ENCODE measurements around the gene MYO1D. TPM values are rescaled to one million over a fixed set of nuclear protein-coding genes. Genes with fewer than 3 reads are reported as not detected.

Gene MYO1D
- total RNA-seq, 1 donor from 2014 or later = 12.9 TPM

DNA sequence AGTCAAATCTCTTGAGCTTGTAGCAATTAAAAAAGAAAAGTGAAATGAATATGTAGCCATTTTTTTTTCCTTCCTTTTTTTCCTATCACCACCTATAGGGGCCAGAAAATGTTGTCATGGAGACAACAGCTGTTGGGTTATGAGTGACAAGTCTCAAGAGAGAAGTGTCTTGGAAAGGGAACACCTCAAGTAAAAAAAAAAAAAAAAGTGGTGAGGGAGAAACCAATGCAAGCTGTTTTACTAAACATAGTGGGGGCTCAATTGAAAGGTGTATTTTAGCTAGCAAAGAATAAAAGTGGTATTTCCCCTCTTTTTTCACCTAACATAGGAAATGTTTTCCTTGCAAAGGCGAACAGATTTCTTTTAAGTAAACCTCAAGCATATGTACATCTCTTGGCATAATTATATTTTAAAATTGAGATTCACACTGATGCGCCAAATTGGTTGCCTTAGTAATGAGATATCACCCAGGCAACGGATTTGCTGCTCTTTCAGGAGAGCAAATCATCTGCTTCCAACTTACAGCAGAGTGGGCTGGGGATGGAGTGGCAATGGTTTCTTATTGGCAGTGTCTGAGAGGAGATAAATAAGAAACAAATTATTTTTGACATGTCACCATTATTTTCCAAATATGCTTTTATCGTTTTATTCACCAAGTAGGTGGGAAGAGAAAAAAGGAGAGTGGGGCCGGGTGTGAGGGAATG is 183.6 kb downstream of the MYO1D start:
- H3K27ac Mint-ChIP-seq = no peak overlapping the region
- no peaks in the 10 kb centered on the region for H3K4me1 Mint-ChIP-seq
- intact Hi-C loops (cut with micrococcal nuclease) = no loop called here
- no peaks in the 10 kb centered on the region for H3K27me3 Mint-ChIP-seq
- no peaks in the 10 kb centered on the region for H3K9me3 Mint-ChIP-seq
- no peak for DNase-seq
- H3K36me3 Mint-ChIP-seq (ENCODE audit: low read depth) = no peaks in the 10 kb centered on the region
- H3K4me3 Mint-ChIP-seq = no peak overlapping the region

DNA sequence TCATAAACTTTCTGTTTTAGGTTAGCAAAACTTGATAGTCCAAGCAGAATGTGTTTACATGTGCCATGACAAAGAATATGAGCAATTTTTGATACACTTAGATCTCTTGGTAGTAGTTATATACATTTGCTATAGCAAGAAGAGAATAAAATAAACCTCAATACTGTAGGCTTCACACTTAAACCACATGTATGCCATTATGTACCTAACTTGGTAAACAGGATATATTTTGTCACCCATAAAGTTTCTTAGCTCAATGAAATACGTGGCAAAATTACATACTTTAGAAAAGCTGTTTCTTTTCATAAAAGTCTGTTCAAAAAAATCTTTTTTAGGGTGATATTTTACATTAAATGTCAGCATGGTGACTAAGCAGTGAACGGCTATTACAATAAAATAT is 184.7 kb downstream of the MYO1D start:
- Mint-ChIP-seq H3K9me3 (no peaks in the 10 kb centered on the region), H3K4me3 (no peak overlapping the region), H3K27ac (no peak overlapping the region), H3K27me3 (no peaks in the 10 kb centered on the region), H3K4me1 (no peaks in the 10 kb centered on the region), H3K36me3 (ENCODE audit: low read depth) (no peaks in the 10 kb centered on the region)
- intact Hi-C loops (cut with micrococcal nuclease) = no loop called here
- no peak for DNase-seq

DNA sequence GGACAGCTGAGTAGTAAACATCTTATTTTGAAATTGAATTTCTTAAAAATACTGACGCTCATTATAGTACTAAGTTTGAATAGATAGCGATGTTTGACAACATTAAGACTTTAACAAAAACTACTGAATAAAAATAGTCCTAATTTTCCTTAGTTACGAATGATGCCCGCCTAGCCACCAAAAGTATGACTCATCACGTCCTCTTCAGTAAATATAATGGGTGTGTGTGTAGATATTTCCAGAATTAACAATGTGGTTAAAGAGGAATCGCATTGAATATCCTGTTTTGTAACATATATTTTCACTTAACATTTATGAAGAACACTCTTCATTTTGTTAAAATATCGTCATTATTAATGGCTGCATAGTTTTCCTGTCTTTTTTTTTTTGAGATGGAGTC is 187.6 kb downstream of the MYO1D start:
- Mint-ChIP-seq H3K4me1 (no peaks in the 10 kb centered on the region), H3K27me3 (no peaks in the 10 kb centered on the region), H3K36me3 (ENCODE audit: low read depth) (no peaks in the 10 kb centered on the region), H3K9me3 (no peaks in the 10 kb centered on the region), H3K27ac (no peak overlapping the region), H3K4me3 (no peak overlapping the region)
- no peak for DNase-seq
- intact Hi-C loops (cut with micrococcal nuclease) = no loop called here

DNA sequence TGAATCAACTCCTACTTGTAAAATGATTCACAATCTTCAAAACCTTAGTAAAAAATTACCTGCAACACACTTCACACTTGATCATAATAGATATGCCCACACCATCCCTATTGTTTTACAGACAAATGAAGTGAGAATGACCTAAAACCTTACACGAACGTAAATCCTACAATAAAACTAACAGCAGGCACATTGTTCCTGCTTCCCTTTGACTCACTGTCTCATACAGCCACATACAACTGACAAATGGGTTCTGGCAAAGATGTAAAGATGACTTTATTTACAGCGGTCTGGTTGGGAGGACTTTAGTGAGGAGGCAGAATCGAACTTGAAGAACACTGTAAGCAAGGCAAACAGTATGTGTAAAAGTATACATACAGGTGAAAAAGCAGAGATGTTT is 188.7 kb downstream of the MYO1D start:
- Mint-ChIP-seq H3K36me3 (ENCODE audit: low read depth) (no peaks in the 10 kb centered on the region), H3K27me3 (no peaks in the 10 kb centered on the region), H3K4me3 (no peak overlapping the region), H3K4me1 (no peaks in the 10 kb centered on the region), H3K9me3 (no peaks in the 10 kb centered on the region), H3K27ac (no peak overlapping the region)
- no peak for DNase-seq
- intact Hi-C loops (cut with micrococcal nuclease) = no loop called here

DNA sequence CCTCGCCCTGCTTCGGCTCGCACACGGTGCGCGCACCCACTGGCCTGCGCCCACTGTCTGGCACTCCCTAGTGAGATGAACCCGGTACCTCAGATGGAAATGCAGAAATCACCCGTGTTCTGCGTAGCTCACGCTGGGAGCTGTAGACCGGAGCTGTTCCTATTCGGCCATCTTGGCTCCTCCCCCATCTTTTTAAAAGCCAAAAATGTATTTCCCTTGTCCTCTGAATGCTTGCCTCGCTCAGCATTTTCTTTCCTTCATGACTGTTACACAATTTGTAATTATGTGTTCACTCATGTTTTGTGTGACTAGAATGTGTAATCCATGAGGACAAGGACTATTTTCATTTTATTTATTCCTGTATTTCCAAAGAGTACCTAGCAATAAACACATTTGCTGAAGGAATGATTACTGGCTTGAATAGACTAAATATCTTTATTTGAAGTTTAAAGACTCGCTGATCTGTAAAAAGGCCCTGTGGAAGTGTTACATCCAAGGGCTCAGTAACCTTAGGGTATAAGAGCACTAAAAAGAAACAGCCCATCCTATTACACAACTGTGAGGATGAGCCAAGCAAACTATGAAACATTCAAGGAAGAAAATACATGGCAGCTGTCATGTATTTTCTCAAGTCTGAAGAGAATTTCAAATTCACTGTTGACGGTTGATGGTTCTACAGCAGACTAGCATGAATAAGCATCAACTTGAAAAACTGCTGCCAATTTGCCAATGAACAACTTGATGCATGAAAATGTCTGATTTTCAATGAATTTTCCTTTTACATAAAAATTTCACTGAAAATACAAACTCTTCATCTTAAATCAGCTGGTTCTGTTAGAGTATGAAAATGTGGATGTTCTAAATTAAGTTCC is 192.6 kb downstream of the MYO1D start:
- Mint-ChIP-seq H3K9me3 (no peaks in the 10 kb centered on the region), H3K4me3 (no peak overlapping the region), H3K4me1 (no peaks in the 10 kb centered on the region), H3K27me3 (no peaks in the 10 kb centered on the region), H3K27ac (no peak overlapping the region), H3K36me3 (ENCODE audit: low read depth) (no peaks in the 10 kb centered on the region)
- intact Hi-C loops (cut with micrococcal nuclease) = no loop called here
- no peak for DNase-seq

DNA sequence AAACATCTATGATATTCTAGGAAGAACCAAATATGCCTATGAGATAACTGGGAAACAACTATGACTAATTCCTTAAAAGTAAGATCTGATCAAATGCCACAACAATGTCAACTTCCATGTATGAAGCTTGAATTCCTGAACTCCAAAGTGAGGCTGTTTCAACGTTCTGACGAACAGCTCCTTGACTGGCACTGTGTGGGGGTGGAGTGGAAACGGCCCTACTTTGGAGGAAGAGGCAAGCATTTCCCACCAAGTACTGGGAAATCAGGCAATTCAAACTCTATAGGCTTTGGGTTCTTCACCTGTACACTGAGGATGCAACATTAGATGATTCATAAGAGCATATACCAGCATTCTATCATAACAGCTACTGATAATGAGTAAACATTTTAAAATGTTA is 203.0 kb downstream of the MYO1D start:
- Mint-ChIP-seq H3K27me3 (peaks cover 9% of the 10 kb centered on the region), H3K4me1 (no peaks in the 10 kb centered on the region), H3K27ac (no peak overlapping the region), H3K36me3 (ENCODE audit: low read depth) (no peaks in the 10 kb centered on the region), H3K9me3 (peaks cover 4% of the 10 kb centered on the region), H3K4me3 (no peak overlapping the region)
- intact Hi-C loops (cut with micrococcal nuclease) = no loop called here
- no peak for DNase-seq

DNA sequence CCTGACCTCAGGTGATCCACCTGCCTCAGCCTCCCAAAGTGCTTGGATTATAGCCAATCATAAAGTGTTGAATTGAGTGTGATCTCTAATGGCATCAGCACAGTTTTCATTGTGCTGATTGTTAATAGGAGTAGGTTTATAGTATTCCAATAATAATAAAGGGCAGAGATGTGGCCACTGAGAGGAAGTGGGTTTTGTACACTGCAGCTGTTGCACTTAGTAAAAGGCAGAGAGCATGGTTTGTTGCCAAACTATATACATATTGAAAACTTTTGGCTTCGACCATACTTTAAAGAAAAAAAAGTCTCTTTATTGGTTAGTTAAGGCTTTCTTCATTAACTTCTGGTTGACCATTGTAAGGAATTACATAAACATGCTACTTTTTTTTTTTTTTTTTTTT is 204.2 kb downstream of the MYO1D start:
- DNase-seq = no peak
- peaks cover 9% of the 10 kb centered on the region for H3K27me3 Mint-ChIP-seq
- no peak overlapping the region for H3K27ac Mint-ChIP-seq
- no peaks in the 10 kb centered on the region for H3K36me3 Mint-ChIP-seq (ENCODE audit: low read depth)
- H3K4me3 Mint-ChIP-seq = no peak overlapping the region
- H3K4me1 Mint-ChIP-seq = no peaks in the 10 kb centered on the region
- intact Hi-C loops (cut with micrococcal nuclease) = no loop called here
- peaks cover 4% of the 10 kb centered on the region for H3K9me3 Mint-ChIP-seq

DNA sequence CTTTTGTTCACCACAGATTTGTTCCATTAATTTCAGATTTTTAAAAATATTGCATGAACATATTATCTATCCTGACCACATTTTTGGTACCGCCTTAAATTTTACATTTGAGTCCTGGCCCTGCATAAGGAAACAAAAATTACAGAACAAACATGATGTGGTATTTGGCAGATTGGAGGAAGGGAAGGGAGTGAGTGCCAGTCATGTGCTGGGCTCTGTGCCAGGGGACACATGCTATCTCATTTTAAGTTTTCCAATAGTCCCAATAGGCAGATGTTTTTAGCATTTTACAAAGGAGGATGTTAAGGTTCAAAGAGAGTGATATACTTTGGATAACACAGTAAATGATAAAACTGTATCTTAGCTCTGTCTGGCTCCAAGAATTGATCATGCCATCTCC is 205.0 kb downstream of the MYO1D start:
- Mint-ChIP-seq H3K36me3 (ENCODE audit: low read depth) (no peaks in the 10 kb centered on the region), H3K4me3 (no peak overlapping the region), H3K9me3 (peaks cover 4% of the 10 kb centered on the region), H3K27ac (no peak overlapping the region), H3K4me1 (no peaks in the 10 kb centered on the region), H3K27me3 (peaks cover 9% of the 10 kb centered on the region)
- DNase-seq = no peak
- intact Hi-C loops (cut with micrococcal nuclease) = no loop called here

DNA sequence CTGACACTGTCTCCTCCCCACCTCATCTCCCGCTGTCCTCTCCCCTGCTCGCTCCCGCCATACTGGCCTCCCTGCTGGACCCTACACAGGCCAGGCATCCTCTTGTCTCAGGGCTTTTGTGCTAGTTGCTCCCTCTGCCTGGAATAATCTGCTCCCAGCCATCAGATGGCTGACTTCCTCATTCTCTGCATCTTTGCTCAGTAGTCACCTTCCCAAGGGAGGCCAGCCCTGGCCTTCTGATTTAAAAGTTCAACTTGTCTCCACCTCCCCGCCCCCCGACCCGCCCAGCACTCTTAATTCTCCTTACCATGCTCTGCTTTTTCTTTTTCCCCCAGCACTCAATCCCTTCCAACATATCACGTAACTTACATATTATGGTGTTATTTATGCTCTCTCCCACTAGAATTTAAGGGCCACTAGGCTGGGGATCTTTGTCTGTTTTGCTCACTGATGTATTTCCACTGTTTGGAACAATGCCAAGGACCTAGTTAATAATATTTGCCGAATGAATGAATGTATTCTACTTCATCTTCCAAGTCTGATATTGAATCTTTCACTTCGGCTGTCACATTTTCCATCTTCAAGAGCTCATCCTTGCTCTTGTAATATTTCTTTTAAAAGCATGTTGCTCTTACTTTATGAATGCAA is 211.9 kb downstream of the MYO1D start:
- no peak for DNase-seq
- intact Hi-C loops (cut with micrococcal nuclease) = no loop called here
- Mint-ChIP-seq H3K27ac (no peak overlapping the region), H3K36me3 (ENCODE audit: low read depth) (no peaks in the 10 kb centered on the region), H3K27me3 (peaks cover 6% of the 10 kb centered on the region), H3K4me3 (no peak overlapping the region), H3K9me3 (no peaks in the 10 kb centered on the region), H3K4me1 (no peaks in the 10 kb centered on the region)

DNA sequence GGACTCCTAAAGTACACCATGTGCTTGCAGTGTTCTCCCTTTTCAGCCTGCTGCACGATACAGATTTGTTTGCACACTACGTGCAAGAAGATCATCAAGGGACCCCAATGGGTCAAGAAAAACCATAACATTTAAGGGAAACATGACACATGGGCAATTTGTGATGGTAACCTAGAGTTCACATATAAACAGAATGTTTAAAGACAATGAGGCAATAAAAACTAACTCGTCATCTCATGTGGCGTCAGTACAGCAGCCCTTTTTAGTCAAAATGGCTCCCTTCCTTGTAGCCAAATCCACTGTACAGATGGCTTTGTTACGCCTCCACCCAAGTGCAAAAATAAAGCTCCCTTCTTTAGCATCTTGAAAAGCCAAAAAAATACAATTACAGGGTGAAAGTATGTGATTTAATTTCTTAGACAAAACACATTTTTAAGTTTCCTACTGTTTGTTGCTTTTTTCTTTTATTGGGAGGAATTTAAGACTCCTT is 216.4 kb downstream of the MYO1D start:
- intact Hi-C loops (cut with micrococcal nuclease) = no loop called here
- no peak for DNase-seq
- no peaks in the 10 kb centered on the region for H3K36me3 Mint-ChIP-seq (ENCODE audit: low read depth)

DNA sequence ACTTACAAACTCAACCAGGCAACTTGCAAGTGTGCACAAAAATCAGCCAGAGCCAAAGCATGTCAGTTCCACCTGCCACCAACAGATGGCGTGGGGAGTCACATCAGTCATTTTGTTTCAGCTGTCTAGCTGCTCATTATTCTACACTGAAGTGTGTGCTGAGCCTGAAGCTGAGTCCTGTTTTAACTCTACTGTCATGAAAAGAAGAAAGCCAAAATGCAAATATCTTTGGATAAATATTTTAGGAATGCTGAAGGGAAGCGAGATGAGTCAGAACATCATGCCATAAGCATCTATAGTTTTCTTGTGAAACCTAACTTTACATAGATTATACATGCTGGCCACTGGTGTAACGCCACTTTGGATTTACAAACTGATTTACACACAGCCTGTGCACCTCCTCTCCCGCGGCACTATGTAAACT is 217.5 kb downstream of the MYO1D start:
- no peaks in the 10 kb centered on the region for H3K36me3 Mint-ChIP-seq (ENCODE audit: low read depth)
- no peaks in the 10 kb centered on the region for H3K4me1 Mint-ChIP-seq
- DNase-seq = peak; percentile 89
- H3K4me3 Mint-ChIP-seq = no peak overlapping the region
- no peaks in the 10 kb centered on the region for H3K9me3 Mint-ChIP-seq
- H3K27ac Mint-ChIP-seq = no peak overlapping the region
- intact Hi-C loops (cut with micrococcal nuclease) = loop anchor here (1.0 kb wide), 2 partner anchors 96 to 198 kb away; no protein-coding TSS in a partner anchor
- H3K27me3 Mint-ChIP-seq = peaks cover 8% of the 10 kb centered on the region

More for the DNA sequence above, 216.4 kb downstream of the MYO1D start:
- no peak overlapping the region for H3K4me3 Mint-ChIP-seq
- H3K27ac Mint-ChIP-seq = no peak overlapping the region
- H3K9me3 Mint-ChIP-seq = no peaks in the 10 kb centered on the region
- H3K27me3 Mint-ChIP-seq = peaks cover 8% of the 10 kb centered on the region
- no peaks in the 10 kb centered on the region for H3K4me1 Mint-ChIP-seq

DNA sequence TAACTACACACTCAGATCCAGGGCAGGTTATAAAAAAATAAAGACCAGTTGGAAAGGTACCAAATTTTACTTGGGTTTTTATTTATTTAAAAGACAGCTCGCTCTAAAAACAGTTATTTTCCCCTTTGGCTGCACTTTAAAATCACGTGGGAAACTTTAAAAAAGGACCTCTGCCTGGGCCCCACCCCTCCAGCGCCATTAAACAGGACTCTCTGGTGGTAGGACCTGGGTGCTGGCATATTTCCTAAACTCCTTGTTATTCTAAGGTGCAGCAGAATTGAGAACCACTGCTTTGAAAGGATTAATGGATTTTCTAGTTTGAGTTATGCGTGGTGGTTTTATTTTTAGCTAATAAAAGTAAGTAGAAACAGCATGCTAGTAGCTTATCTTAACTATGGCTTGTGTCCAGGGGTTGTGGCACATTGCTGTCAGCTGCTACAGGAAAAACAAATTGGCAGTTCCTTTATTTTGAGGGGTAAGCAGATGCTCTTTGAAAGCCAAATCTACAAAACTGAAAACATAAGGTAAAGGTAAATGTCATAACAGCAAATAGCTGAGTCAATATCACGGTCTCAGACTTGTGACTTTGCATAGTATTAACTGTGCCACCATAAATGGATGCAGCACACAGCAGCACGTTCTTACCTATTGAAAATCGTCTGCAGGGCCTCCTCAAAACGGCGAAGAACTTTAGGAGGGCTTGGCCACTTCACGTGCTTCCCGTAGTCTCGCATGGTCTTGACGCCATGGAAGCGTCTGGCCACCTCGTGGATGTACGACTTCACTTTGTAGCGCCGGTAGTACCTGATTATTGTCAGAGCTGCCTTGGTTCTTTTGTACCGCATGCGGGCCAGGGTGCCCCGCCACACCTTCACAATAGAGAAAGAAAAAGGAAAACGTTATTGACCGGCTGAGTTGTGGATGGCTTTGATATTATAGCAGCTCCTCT is 218.2 kb downstream of the MYO1D start:
- no peaks in the 10 kb centered on the region for H3K4me1 Mint-ChIP-seq
- no peaks in the 10 kb centered on the region for H3K36me3 Mint-ChIP-seq (ENCODE audit: low read depth)
- no peak for DNase-seq
- H3K4me3 Mint-ChIP-seq = no peak overlapping the region
- H3K9me3 Mint-ChIP-seq = no peaks in the 10 kb centered on the region
- no peak overlapping the region for H3K27ac Mint-ChIP-seq
- peaks cover 7% of the 10 kb centered on the region for H3K27me3 Mint-ChIP-seq
- intact Hi-C loops (cut with micrococcal nuclease) = loop anchor here (1.0 kb wide), 2 partner anchors 97 to 197 kb away; no protein-coding TSS in a partner anchor

DNA sequence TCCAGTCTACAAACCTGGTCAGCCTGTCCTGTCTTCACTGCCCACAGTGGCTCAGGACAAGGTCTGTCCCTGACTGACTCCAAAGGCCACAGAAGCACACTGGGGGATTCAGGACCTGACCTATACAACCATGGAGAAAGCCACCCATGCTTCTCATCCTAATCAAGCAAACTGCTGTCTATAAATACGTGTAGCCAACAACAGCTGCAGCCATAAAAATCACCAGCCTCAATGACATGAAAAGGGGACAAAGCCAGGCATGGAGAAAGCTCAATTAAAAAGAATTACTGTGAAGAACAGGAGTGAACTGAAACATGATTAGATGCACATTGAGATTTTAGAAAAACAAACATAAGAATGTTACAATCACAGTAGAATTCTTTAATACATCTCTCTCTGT is 220.0 kb downstream of the MYO1D start:
- Mint-ChIP-seq H3K36me3 (ENCODE audit: low read depth) (no peaks in the 10 kb centered on the region), H3K27ac (no peak overlapping the region), H3K4me3 (no peak overlapping the region), H3K27me3 (peaks cover 6% of the 10 kb centered on the region), H3K4me1 (no peaks in the 10 kb centered on the region), H3K9me3 (no peaks in the 10 kb centered on the region)
- intact Hi-C loops (cut with micrococcal nuclease) = no loop called here
- DNase-seq = no peak

Data from activated CD4-positive, alpha-beta T cell treated with anti-CD3 and anti-CD28 coated beads, Interleukin-2, amount 10 ng/mL, durations not matched to agents 24 days and 14 days (primary cell).